Endothelial cell of umbilical vein (primary cell): ENCODE data around the gene ARRB1.

Experiments used
- CTCF ChIP-seq, 2 donors: IDR thresholded peaks; 1 replicate in 1 of 2; 2 replicates in 1 of 2; pipeline ENCODE4 v1.5.1; 2011; ENCODE audit warnings: low read length in 2 of 2, mild to moderate bottlenecking in 2 of 2, moderate library complexity in 2 of 2, control low read depth in 1 of 2, inconsistent platforms in 1 of 2, low read depth in 1 of 2; ENCODE audit not compliant: insufficient read depth in 1 of 2; ENCODE audit errors: extremely low read depth in 1 of 2
- MYC ChIP-seq: IDR thresholded peaks from one replicate; pipeline ENCODE4 v1.6.1; 2011; ENCODE audit warnings: mild to moderate bottlenecking, low read depth, low read length
- POLR2A ChIP-seq: IDR thresholded peaks from 2 replicates; pipeline ENCODE4 v1.6.1; 2012; ENCODE audit warnings: low read depth, mild to moderate bottlenecking, control low read depth, low read length
- POLR2AphosphoS5 ChIP-seq: IDR thresholded peaks from 2 replicates; pipeline ENCODE4 v1.6.1; 2012; ENCODE audit warnings: low read depth, mild to moderate bottlenecking, control low read depth, low read length, moderate library complexity; ENCODE audit not compliant: insufficient read depth

GRCh38 chr11:75306529-75306928, 44.9 kb downstream of the ARRB1 start:
- TF ChIP-seq POLR2AphosphoS5 (peak; percentile 28), POLR2A (no peak), CTCF (IDR thresholded peaks at IDR 0.05; ENCODE audit: extremely low read depth in 1 of 2, insufficient read depth in 1 of 2, low read depth in 1 of 2, low read length in 2 of 2) (no peak), MYC (no peak)
